Ishikawa (cell line): ENCODE data around the gene HIF3A.

ENCODE experiments used
- CEBPB ChIP-seq: IDR thresholded peaks from 2 replicates; pipeline ENCODE4 v1.6.1; 2012
- CREB1 ChIP-seq: IDR thresholded peaks from 2 replicates; pipeline ENCODE4 v1.6.1; 2012; ENCODE audit warnings: low read depth
- EGR1 ChIP-seq: IDR thresholded peaks from 2 replicates; pipeline ENCODE4 v1.6.1; 2012
- EP300 ChIP-seq: IDR thresholded peaks from 2 replicates; pipeline ENCODE4 v1.6.1; 2012; ENCODE audit warnings: borderline replicate concordance
- FOXM1 ChIP-seq: IDR thresholded peaks from 2 replicates; pipeline ENCODE4 v1.6.1; 2012; ENCODE audit warnings: low read depth, borderline replicate concordance
- MAX ChIP-seq: IDR thresholded peaks from 2 replicates; pipeline ENCODE4 v1.6.1; 2012
- NFIC ChIP-seq: IDR thresholded peaks from 2 replicates; pipeline ENCODE4 v1.6.1; 2012
- RAD21 ChIP-seq: IDR thresholded peaks from 2 replicates; pipeline ENCODE4 v1.6.1; 2012; ENCODE audit warnings: low read depth
- REST ChIP-seq: IDR thresholded peaks from 2 replicates; pipeline ENCODE4 v1.6.1; 2012; ENCODE audit warnings: low read depth, mild to moderate bottlenecking
- TAF1 ChIP-seq: IDR thresholded peaks from 2 replicates; pipeline ENCODE4 v1.6.1; 2012; ENCODE audit warnings: low read depth, mild to moderate bottlenecking
- TCF12 ChIP-seq: IDR thresholded peaks from 2 replicates; pipeline ENCODE4 v1.6.1; 2012; ENCODE audit warnings: low read depth
- TEAD4 ChIP-seq: IDR thresholded peaks from 2 replicates; pipeline ENCODE4 v1.6.1; 2012
- USF1 ChIP-seq: IDR thresholded peaks from 2 replicates; pipeline ENCODE4 v1.6.1; 2012
- YY1 ChIP-seq: IDR thresholded peaks from 2 replicates; pipeline ENCODE4 v1.6.1; 2012; ENCODE audit warnings: low read depth
- ZBTB7A ChIP-seq: IDR thresholded peaks from 2 replicates; pipeline ENCODE4 v1.6.1; 2012; ENCODE audit warnings: low read depth

Gene HIF3A

GRCh38 chr19:46337487-46337886 lies 40.6 kb downstream of the HIF3A start:
- TF ChIP-seq FOXM1, result no peak
- no peak for TF ChIP-seq CEBPB
- no peak for TF ChIP-seq NFIC
- no peak for TF ChIP-seq USF1

GRCh38 chr19:46339446-46339845 lies 42.6 kb downstream of the HIF3A start:
- TF ChIP-seq TCF12 (no peak), FOXM1 (no peak)

GRCh38 chr19:46340051-46340659 lies 43.3 kb downstream of the HIF3A start:
- TF ChIP-seq ZBTB7A (no peak), NFIC (no peak), FOXM1 (no peak), EP300 (no peak), RAD21 (no peak), YY1 (no peak)

GRCh38 chr19:46341937-46342336 lies 45.1 kb downstream of the HIF3A start:
- TF ChIP-seq FOXM1, result no peak
- no peak for TF ChIP-seq NFIC
- no peak for TF ChIP-seq RAD21
- no peak for TF ChIP-seq EGR1
- TF ChIP-seq USF1, result no peak
- no peak for TF ChIP-seq MAX
- no peak for TF ChIP-seq TEAD4
- TF ChIP-seq YY1, result no peak
- TF ChIP-seq EP300, result no peak
- TF ChIP-seq CREB1, result no peak
- no peak for TF ChIP-seq TCF12
- TF ChIP-seq REST, result no peak
- no peak for TF ChIP-seq ZBTB7A
- no peak for TF ChIP-seq CEBPB
- TF ChIP-seq TAF1, result no peak

GRCh38 chr19:46344363-46344762 lies 47.5 kb downstream of the HIF3A start:
- no peak for TF ChIP-seq FOXM1
- no peak for TF ChIP-seq RAD21
- no peak for TF ChIP-seq NFIC
- no peak for TF ChIP-seq EP300
- TF ChIP-seq TAF1, result no peak
- no peak for TF ChIP-seq CREB1
- TF ChIP-seq USF1, result no peak
- no peak for TF ChIP-seq TCF12
- TF ChIP-seq TEAD4, result no peak
- no peak for TF ChIP-seq YY1
- TF ChIP-seq ZBTB7A, result no peak
- TF ChIP-seq EGR1, result no peak
- TF ChIP-seq MAX, result no peak
- no peak for TF ChIP-seq REST

- TF ChIP-seq USF1 (no peak), NFIC (no peak), CEBPB (no peak), MAX (no peak), ZBTB7A (no peak), REST (no peak), CREB1 (no peak)
These were observed 48.3 kb downstream of the HIF3A start for GRCh38 chr19:46345157-46345556.
